NCI-H2171 (cell line): ENCODE data around the gene POGK.

Experiments
- DNase-seq: peaks from one replicate; lab custom pipeline; 2025; lab: John Stamatoyannopoulos, UW

The POGK gene

GRCh38 chr1:166902279-166902678 is 63.0 kb downstream of the POGK start:
- no peak for DNase-seq

- no peak for DNase-seq
Observed at GRCh38 chr1:166903232-166903631, 64.0 kb downstream of the POGK start.

- DNase-seq, result no peak
Observed at GRCh38 chr1:166905136-166905535, 65.9 kb downstream of the POGK start.

GRCh38 chr1:166905900-166906299 is 66.6 kb downstream of the POGK start:
- DNase-seq, result no peak
